ENCODE results near the gene SEC14L5.

DNA sequence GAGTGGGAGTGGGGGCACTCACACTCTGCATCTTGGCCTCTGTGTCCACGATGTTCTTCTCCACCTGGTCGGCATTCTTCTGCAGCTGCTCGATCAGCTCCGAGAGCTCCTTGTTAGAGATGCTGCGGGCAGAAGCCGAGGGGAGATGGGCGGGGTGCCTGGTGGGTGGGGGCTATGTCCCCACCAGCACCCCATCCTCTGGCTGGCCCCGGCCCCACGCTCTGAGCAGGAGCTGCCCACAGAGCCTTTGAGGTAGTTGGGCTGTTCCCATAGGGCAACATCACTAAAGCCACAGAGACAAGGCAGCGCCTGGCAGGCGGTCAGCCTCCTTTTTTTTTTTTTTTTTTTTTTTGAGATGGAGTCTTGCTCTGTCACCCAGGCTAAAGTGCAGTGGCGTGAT, 47.3 kb upstream of the SEC14L5 start:
- no peak for TF ChIP-seq GATA2 (IDR thresholded peaks at IDR 0.05; ENCODE audit: low read depth, low read length)
- TF ChIP-seq GATA3 (IDR thresholded peaks at IDR 0.05; ENCODE audit: low read depth, low read length), result no peak
